Measurements from ENCODE around the gene HS3ST2. TPM values are rescaled to one million over a fixed set of nuclear protein-coding genes. Genes with fewer than 3 reads are reported as not detected.

HS3ST2 gene
- total and polyA plus RNA-seq, 2 donors (not counting 3 experiments of a cell fraction or from before 2014, with no cell fraction given): not detected

- Histone ChIP-seq H3K27ac (ENCODE audit: insufficient read depth, low read depth, low read length) (no peak overlapping the region), H4K20me1 (replicated peaks; ENCODE audit: control insufficient read depth, extremely low read depth, insufficient read depth, low read length) (no peaks in the 10 kb centered on the region), H3K4me2 (ENCODE audit: insufficient read depth, low read length) (no peak overlapping the region), H3K4me1 (ENCODE audit: control insufficient read depth, extremely low read depth, insufficient read depth, low read length) (no peaks in the 10 kb centered on the region), H2AFZ (ENCODE audit: low read depth, low read length) (no peak overlapping the region), H3K9ac (replicated peaks; ENCODE audit: extremely low read depth, insufficient read depth, low read length) (no peak overlapping the region), H3K4me3 (replicated peaks in 1 of 3; ENCODE audit: insufficient read depth in 1 of 3, low read depth in 1 of 3, low read length in 3 of 3) (no peak overlapping the region), H3K79me2 (ENCODE audit: control insufficient read depth, insufficient read depth, low read length) (no peaks in the 10 kb centered on the region), H3K27me3 (ENCODE audit: control insufficient read depth in 2 of 2, insufficient read depth in 2 of 2, low read length in 2 of 2) (no peaks in the 10 kb centered on the region), H3K9me1 (replicated peaks; ENCODE audit: control insufficient read depth, extremely low read depth, insufficient read depth, low read length) (no peaks in the 10 kb centered on the region), H3K36me3 (ENCODE audit: control insufficient read depth in 2 of 2, extremely low read depth in 1 of 2, insufficient read depth in 2 of 2, low read length in 2 of 2) (no peaks in the 10 kb centered on the region), H3K9me3 (replicated peaks; ENCODE audit: control insufficient read depth, insufficient read depth, low read length) (no peaks in the 10 kb centered on the region)
- dilution Hi-C loops (cut with MboI; ENCODE audit: extremely low pct_ligation_motif_present, low sequenced_read_pairs) (no loop called here), intact Hi-C loops (cut with micrococcal nuclease) (no loop called here)
- FAIRE-seq (no peak), DNase-seq (ENCODE audit: low read depth, low spot score) (no peak)
- CTCF ChIA-PET: interaction anchor here (1.0 kb wide), 1 partner anchor 15 kb away, joined by 3 read pairs; no protein-coding TSS in a partner anchor
- POLR2A ChIA-PET: no interaction called here
- BruUV-seq (replicated peaks): no TSS peak
- TF ChIP-seq FOS (IDR thresholded peaks at IDR 0.05; ENCODE audit: borderline replicate concordance, insufficient read depth, low read length) (no peak), POLR2AphosphoS5 (IDR thresholded peaks at IDR 0.05; ENCODE audit: insufficient read depth, low read depth, low read length) (no peak), EZH2 (IDR thresholded peaks at IDR 0.05; ENCODE audit: borderline replicate concordance, low read depth, low read length, severe bottlenecking) (no peak), CTCF (IDR thresholded peaks at IDR 0.05; ENCODE audit: extremely low read depth in 1 of 2, insufficient read depth in 1 of 2, low read depth in 1 of 2, low read length in 2 of 2) (no peak), GATA2 (IDR thresholded peaks at IDR 0.05; ENCODE audit: insufficient read depth, insufficient read length, low read depth, low read length) (no peak), POLR2A (IDR thresholded peaks at IDR 0.05; ENCODE audit: low read depth, low read length) (no peak), MYC (IDR thresholded peaks at IDR 0.05; ENCODE audit: low read depth, low read length) (no peak), JUN (IDR thresholded peaks at IDR 0.05; ENCODE audit: borderline replicate concordance, insufficient read depth, insufficient read length, low read depth) (no peak)
- TF ChIP-seq, protein P1, sequence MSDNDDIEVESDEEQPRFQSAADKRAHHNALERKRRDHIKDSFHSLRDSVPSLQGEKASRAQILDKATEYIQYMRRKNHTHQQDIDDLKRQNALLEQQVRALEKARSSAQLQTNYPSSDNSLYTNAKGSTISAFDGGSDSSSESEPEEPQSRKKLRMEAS (IDR thresholded peaks at IDR 0.05; ENCODE audit: insufficient read depth, insufficient read length): no peak
Observed at GRCh38 chr16:22912654-22913053, 98.7 kb downstream of the HS3ST2 start.

Measured in endothelial cell of umbilical vein (primary cell).